Vagina (tissue), 2 donors: ENCODE measurements around the gene CR1L.

ENCODE experiments used
- CTCF ChIP-seq, 3 experiments: fragments of 450-650 bp in 2 of 3; fragments of 200-600 bp in 1 of 3; sonication (generic) in 1 of 3; IDR thresholded peaks; one replicate each; pipeline ENCODE4 v1.5.1; 2017 to 2019; ENCODE audit warnings: antibody characterized with exemption in 3 of 3, mild to moderate bottlenecking in 2 of 3, moderate library complexity in 2 of 3
- POLR2A ChIP-seq, 2 donors: fragments of 450-650 bp; IDR thresholded peaks; one replicate each; pipeline ENCODE4 v1.6.1; 2017; ENCODE audit warnings: antibody characterized with exemption in 2 of 2, mild to moderate bottlenecking in 2 of 2, moderate library complexity in 2 of 2
- POLR2AphosphoS5 ChIP-seq, 2 donors: sonication (generic); formaldehyde crosslinking; IDR thresholded peaks; one replicate each; pipeline ENCODE4 v1.9.0; 2017; ENCODE audit warnings: antibody characterized with exemption in 2 of 2, mild to moderate bottlenecking in 2 of 2, low read depth in 1 of 2; ENCODE audit not compliant: insufficient read depth in 1 of 2

DNA sequence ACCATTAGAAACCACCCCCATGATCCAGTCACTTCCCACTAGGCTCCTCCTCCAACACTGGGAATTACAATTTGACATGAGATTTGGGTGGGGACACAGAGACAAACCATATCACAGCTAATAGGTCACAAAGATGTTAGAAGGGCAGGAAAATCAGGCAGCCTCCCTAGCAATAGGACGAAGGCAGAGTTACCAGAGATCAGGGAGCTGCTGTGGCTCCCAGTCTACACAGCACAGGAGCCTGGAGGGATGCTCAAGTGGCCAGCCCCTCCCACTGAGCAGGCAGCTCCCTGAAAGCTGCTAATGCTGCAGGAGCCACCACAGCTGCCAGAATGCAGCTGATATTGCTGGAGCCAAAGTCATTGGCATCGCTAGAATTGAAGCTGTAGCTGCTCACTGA is 51.0 kb downstream of the CR1L start:
- TF ChIP-seq POLR2A (IDR thresholded peaks at IDR 0.05), result no peak
- no peak for TF ChIP-seq CTCF (IDR thresholded peaks at IDR 0.05)
- no peak for TF ChIP-seq POLR2AphosphoS5 (IDR thresholded peaks at IDR 0.05; ENCODE audit: insufficient read depth in 1 of 2, low read depth in 1 of 2)
